Lung (tissue), 12 donors: ENCODE results near the gene PRICKLE2. TPM values are rescaled to one million over a fixed set of nuclear protein-coding genes. Genes with fewer than 3 reads are reported as not detected.

Experiments used
- ATAC-seq: fragments of 200-7000 bp; cut with Tn5 transposase; one replicate; pipeline ENCODE4 v1.9.1; 2020; ENCODE audit warnings: moderate number of reproducible peaks; ENCODE audit not compliant: insufficient read depth, low FRiP score
- DNase-seq, 3 donors: peaks; one replicate each; pipeline ENCODE4 v3.0.0-alpha.2; 2013 to 2017
- H3K27ac ChIP-seq, 2 donors: one replicate each; pipeline ENCODE4 v1.5.1; 2013; ENCODE audit warnings: mild to moderate bottlenecking in 2 of 2, moderate library complexity in 2 of 2, control low read depth in 1 of 2, inconsistent platforms in 1 of 2, low read depth in 1 of 2, low read length in 1 of 2
- H3K27me3 ChIP-seq, 3 donors: one replicate each; pipeline ENCODE4 v1.5.1; 2013; ENCODE audit warnings: low read length in 2 of 3; ENCODE audit not compliant: control insufficient read depth in 3 of 3, insufficient read depth in 3 of 3
- H3K36me3 ChIP-seq, 4 donors: one replicate each; pipeline ENCODE4 v1.5.1; 2013; ENCODE audit warnings: low read length in 4 of 4, mild to moderate bottlenecking in 1 of 4, moderate library complexity in 1 of 4; ENCODE audit not compliant: control insufficient read depth in 4 of 4, insufficient read depth in 4 of 4
- H3K4me1 ChIP-seq, 5 donors: one replicate each; pipeline ENCODE4 v1.5.1; 2013; ENCODE audit warnings: low read length in 5 of 5, mild to moderate bottlenecking in 2 of 5, moderate library complexity in 1 of 5; ENCODE audit not compliant: control insufficient read depth in 5 of 5, insufficient read depth in 5 of 5
- H3K4me3 ChIP-seq: one replicate; pipeline ENCODE4 v1.5.1; 2013; ENCODE audit warnings: mild to moderate bottlenecking, control low read depth, moderate library complexity
- H3K9ac ChIP-seq, 2 donors: one replicate each; pipeline ENCODE4 v1.5.1; 2013; ENCODE audit warnings: low read length in 2 of 2, control low read depth in 1 of 2; ENCODE audit not compliant: insufficient read depth in 1 of 2
- H3K9me3 ChIP-seq, 4 donors: one replicate each; pipeline ENCODE4 v1.5.1; 2013; ENCODE audit warnings: low read length in 3 of 4, mild to moderate bottlenecking in 1 of 4, moderate library complexity in 1 of 4; ENCODE audit not compliant: control insufficient read depth in 4 of 4, insufficient read depth in 3 of 4
- CTCF ChIP-seq: IDR thresholded peaks from 2 replicates; pipeline ENCODE4 v1.5.1; 2012; ENCODE audit warnings: mild to moderate bottlenecking; ENCODE audit errors: control extremely low read depth, extremely low read depth
- WGBS, 2 donors: extraction: QIAGEN DNeasy Blood & Tissue Kit; methylation state at CpG; one replicate each; pipeline ENCODE4 v1.1.7; 2013; 5-methylcytosine and 5-hydroxymethylcytosine counted together
- polyA plus RNA-seq, 2 donors: library from polyadenylated mRNA; stranded (reverse); fragments of 200-250 nt; gene quantifications; one replicate each; pipeline ENCODE4 v1.2.1, GENCODE V29; 2013
- total RNA-seq, 2 donors: library from RNA; depleted of rRNA in 1 of 2; stranded (reverse); fragments of >200 nt in 1 of 2; gene quantifications; one replicate each; pipeline ENCODE4 v1.2.1, GENCODE V29; 2014 to 2021
- donor health status: control.
- donor health status: control.
- donor health status: Bipolar disorder and iron deficiency.
- donor health status: healthy.
- donor health status: DM: yes; HTN: yes; CAD: no.

PRICKLE2 gene
- total and polyA plus RNA-seq, 4 donors: 4.0 to 88.0 (median 19.9) TPM

- ATAC-seq (no peak), DNase-seq (no peak)
- Histone ChIP-seq H3K27me3 (no peaks in the 10 kb centered on the region), H3K36me3 (no peaks in the 10 kb centered on the region), H3K9me3 (no peaks in the 10 kb centered on the region), H3K4me1 (peaks cover 0 to 6% (median 0%) of the 10 kb centered on the region in 5 donors), H3K4me3 (no peak overlapping the region), H3K27ac (no peak overlapping the region), H3K9ac (no peak overlapping the region)
- WGBS, 2 donors: 24 to 43% methylated on average over 4 of the region's 4 CpGs
- no peak for TF ChIP-seq CTCF
Measured at GRCh38 chr3:64058566-64058965, 166.7 kb downstream of the PRICKLE2 start.

GRCh38 chr3:64057231-64057630 is 168.0 kb downstream of the PRICKLE2 start:
- Histone ChIP-seq H3K27ac (no peak overlapping the region), H3K4me1 (peaks cover 0 to 2% (median 0%) of the 10 kb centered on the region in 5 donors), H3K4me3 (no peak overlapping the region), H3K36me3 (no peaks in the 10 kb centered on the region), H3K27me3 (no peaks in the 10 kb centered on the region), H3K9me3 (no peaks in the 10 kb centered on the region), H3K9ac (no peak overlapping the region)
- 96 to 99% methylated on average over 4 of the region's 4 CpGs for WGBS, 2 donors
- no peak for TF ChIP-seq CTCF
- ATAC-seq: no peak
- no peak for DNase-seq

GRCh38 chr3:64056606-64057180 is 168.6 kb downstream of the PRICKLE2 start:
- Histone ChIP-seq H3K4me3 (no peak overlapping the region), H3K9ac (no peak overlapping the region), H3K36me3 (no peaks in the 10 kb centered on the region), H3K27ac (no peak overlapping the region), H3K27me3 (no peaks in the 10 kb centered on the region), H3K9me3 (no peaks in the 10 kb centered on the region), H3K4me1 (peaks cover 0 to 2% (median 0%) of the 10 kb centered on the region in 5 donors)
- no peak for DNase-seq
- no peak for TF ChIP-seq CTCF
- WGBS, 2 donors: 81 to 84% methylated on average over 3 of the region's 3 CpGs
- no peak for ATAC-seq

GRCh38 chr3:64055076-64055475 is 170.2 kb downstream of the PRICKLE2 start:
- no peaks in the 10 kb centered on the region for H3K27me3 ChIP-seq
- peaks cover 0 to 2% (median 0%) of the 10 kb centered on the region in 5 donors for H3K4me1 ChIP-seq
- ATAC-seq (no peak), DNase-seq (no peak)
- no peak for TF ChIP-seq CTCF
- H3K4me3 ChIP-seq: no peak overlapping the region
- H3K9ac ChIP-seq: no peak overlapping the region
- no peak overlapping the region for H3K27ac ChIP-seq
- WGBS, 2 donors: 76 to 82% methylated on average over 2 of the region's 2 CpGs
- no peaks in the 10 kb centered on the region for H3K9me3 ChIP-seq
- H3K36me3 ChIP-seq: no peaks in the 10 kb centered on the region
